Endothelial cell of umbilical vein (primary cell): ENCODE results near the gene CCDC107. TPM values are rescaled to one million over a fixed set of nuclear protein-coding genes. Genes with fewer than 3 reads are reported as not detected.

Experiments
- BruUV-seq: library from RNA; stranded (reverse); fragments of 400-500 nt; replicated peaks from 2 replicates; lab custom pipeline; 2021; lab: Mats Ljungman, UMichigan
- CTCF ChIA-PET: fragments of 300-600, 350-600 bp; sonication (Branson Sonifier 250); formaldehyde crosslinking; loops from one replicate; lab custom pipeline; 2021; ENCODE audit warnings: antibody characterized with exemption, inconsistent platforms; lab: Charles Lee
- POLR2A ChIA-PET: fragments of 300-600, 350-600 bp; sonication (Branson Sonifier 250); formaldehyde crosslinking; loops from one replicate; lab custom pipeline; 2021; ENCODE audit warnings: antibody characterized with exemption, inconsistent platforms; lab: Charles Lee
- DNase-seq: peaks from one replicate; pipeline ENCODE4 v3.0.0-alpha.2; 2011; ENCODE audit warnings: low read depth, low spot score
- FAIRE-seq: peaks from 2 replicates; lab custom pipeline; 2011; peaks lifted over from hg19 to GRCh38; lab: Jason Lieb, UNC
- H2AFZ ChIP-seq: 2 replicates; pipeline ENCODE4 v1.6.0; 2012; ENCODE audit warnings: low read depth, low read length, control low read depth, inconsistent platforms
- H3K27ac ChIP-seq: 2 replicates; pipeline ENCODE4 v1.5.1; 2011; ENCODE audit warnings: low read depth, mild to moderate bottlenecking, control low read depth, low read length, moderate library complexity; ENCODE audit not compliant: insufficient read depth
- H3K27me3 ChIP-seq, 2 experiments: 2 replicates each; pipeline versions ENCODE4 v1.6.0 to v1.6.1; 2011; ENCODE audit warnings: low read length in 2 of 2, mixed read lengths in 1 of 2; ENCODE audit not compliant: control insufficient read depth in 2 of 2, insufficient read depth in 2 of 2
- H3K36me3 ChIP-seq, 2 experiments: 2 replicates in 1 of 2; 3 replicates in 1 of 2; pipeline ENCODE4 v1.5.1; 2011; ENCODE audit warnings: low read length in 2 of 2, mild to moderate bottlenecking in 1 of 2, moderate library complexity in 1 of 2; ENCODE audit not compliant: control insufficient read depth in 2 of 2, insufficient read depth in 2 of 2; ENCODE audit errors: extremely low read depth in 1 of 2
- H3K4me1 ChIP-seq: 3 replicates; pipeline ENCODE4 v1.5.1; 2011; ENCODE audit warnings: mild to moderate bottlenecking, low read length; ENCODE audit not compliant: control insufficient read depth, insufficient read depth; ENCODE audit errors: extremely low read depth
- H3K4me2 ChIP-seq: 2 replicates; pipeline ENCODE4 v1.6.1; 2011; ENCODE audit warnings: low read length, control low read depth, mixed read lengths; ENCODE audit not compliant: insufficient read depth
- H3K4me3 ChIP-seq, 3 experiments: fragments of 200-600 bp in 1 of 3; sonication (generic), shearing (Covaris generic) in 1 of 3; replicated peaks in 1 of 3; 2 replicates each; pipeline ENCODE4 v1.5.1; 2011 to 2016; ENCODE audit warnings: control low read depth in 3 of 3, low read length in 3 of 3, mild to moderate bottlenecking in 2 of 3, inconsistent platforms in 1 of 3, low read depth in 1 of 3, moderate library complexity in 1 of 3; ENCODE audit not compliant: insufficient read depth in 1 of 3
- H3K79me2 ChIP-seq: 2 replicates; pipeline ENCODE4 v1.6.0; 2012; ENCODE audit warnings: low read length, inconsistent platforms; ENCODE audit not compliant: control insufficient read depth, insufficient read depth
- H3K9ac ChIP-seq: replicated peaks from 2 replicates; pipeline ENCODE3; 2011; ENCODE audit warnings: low read length, control low read depth; ENCODE audit not compliant: insufficient read depth; ENCODE audit errors: extremely low read depth
- H3K9me1 ChIP-seq: replicated peaks from 3 replicates; pipeline ENCODE4 v1.6.0; 2011; ENCODE audit warnings: mild to moderate bottlenecking, low read length; ENCODE audit not compliant: control insufficient read depth, insufficient read depth; ENCODE audit errors: extremely low read depth
- H3K9me3 ChIP-seq: replicated peaks from 2 replicates; pipeline ENCODE4 v1.5.1; 2012; ENCODE audit warnings: low read length, inconsistent platforms; ENCODE audit not compliant: control insufficient read depth, insufficient read depth
- H4K20me1 ChIP-seq: replicated peaks from 2 replicates; pipeline ENCODE3; 2011; ENCODE audit warnings: mild to moderate bottlenecking, low read length; ENCODE audit not compliant: control insufficient read depth, insufficient read depth; ENCODE audit errors: extremely low read depth
- EZH2 ChIP-seq: IDR thresholded peaks from 2 replicates; pipeline ENCODE4 v1.6.1; 2012; ENCODE audit warnings: borderline replicate concordance, low read depth, mild to moderate bottlenecking, moderate library complexity, low read length, inconsistent platforms; ENCODE audit not compliant: severe bottlenecking
- FOS ChIP-seq: IDR thresholded peaks from 2 replicates; pipeline ENCODE4 v1.6.1; 2011; ENCODE audit warnings: mild to moderate bottlenecking, low read length, moderate library complexity, borderline replicate concordance; ENCODE audit not compliant: insufficient read depth
- GATA2 ChIP-seq: IDR thresholded peaks from 2 replicates; pipeline ENCODE4 v1.7.0; 2011; ENCODE audit warnings: low read depth, mild to moderate bottlenecking, moderate library complexity, mixed read lengths, low read length; ENCODE audit not compliant: insufficient read length, insufficient read depth
- JUN ChIP-seq: IDR thresholded peaks from 2 replicates; pipeline ENCODE4 v1.6.1; 2011; ENCODE audit warnings: borderline replicate concordance, low read depth; ENCODE audit not compliant: insufficient read length, insufficient read depth
- MAX ChIP-seq: IDR thresholded peaks from 2 replicates; pipeline ENCODE4 v1.6.1; 2011; ENCODE audit not compliant: insufficient read depth, insufficient read length
- MYC ChIP-seq: IDR thresholded peaks from one replicate; pipeline ENCODE4 v1.6.1; 2011; ENCODE audit warnings: mild to moderate bottlenecking, low read depth, low read length
- POLR2A ChIP-seq: IDR thresholded peaks from 2 replicates; pipeline ENCODE4 v1.6.1; 2012; ENCODE audit warnings: low read depth, mild to moderate bottlenecking, control low read depth, low read length
- POLR2AphosphoS5 ChIP-seq: IDR thresholded peaks from 2 replicates; pipeline ENCODE4 v1.6.1; 2012; ENCODE audit warnings: low read depth, mild to moderate bottlenecking, control low read depth, low read length, moderate library complexity; ENCODE audit not compliant: insufficient read depth
- dilution Hi-C: fragments of 300-500 bp; cut with MboI; formaldehyde crosslinking; loops from one replicate; pipeline ENCODE4 v1.15.0; 2019; ENCODE audit warnings: low sequenced_read_pairs; ENCODE audit not compliant: extremely low pct_ligation_motif_present
- intact Hi-C: fragments of 100-400 bp; cut with micrococcal nuclease; formaldehyde crosslinking; loops from one replicate; pipeline ENCODE4 v1.10.0; 2022
- polyA plus RNA-seq, 4 experiments: library from polyadenylated mRNA; depleted of rRNA in 3 of 4; stranded (reverse) in 3 of 4; unstranded in 1 of 4; fragments of >200 nt; gene quantifications; 2 replicates each; pipeline versions ENCODE4 v1.2.1 to v1.2.3, GENCODE V29; 2011 to 2012; ENCODE audit warnings: missing spikeins in 1 of 4
- total RNA-seq: library from RNA; stranded (reverse); gene quantifications from 2 replicates; pipeline ENCODE4 v1.2.3, GENCODE V29; 2021
- TF ChIP-seq, protein P1 (sequence below), 2 donors: IDR thresholded peaks; 1 replicate in 1 of 2; 2 replicates in 1 of 2; pipeline ENCODE4 v1.5.1; 2011; ENCODE audit warnings: low read length in 2 of 2, mild to moderate bottlenecking in 2 of 2, moderate library complexity in 2 of 2, control low read depth in 1 of 2, inconsistent platforms in 1 of 2, low read depth in 1 of 2; ENCODE audit not compliant: insufficient read depth in 1 of 2; ENCODE audit errors: extremely low read depth in 1 of 2

Gene CCDC107
- total and polyA plus RNA-seq, 2 donors (not counting 3 experiments of a cell fraction or from before 2014, with no cell fraction given): 13.2 to 16.0 TPM

- Histone ChIP-seq H3K9me1 (no peaks in the 10 kb centered on the region), H3K9ac (no peak overlapping the region), H4K20me1 (no peaks in the 10 kb centered on the region), H3K9me3 (no peaks in the 10 kb centered on the region), H3K79me2 (no peaks in the 10 kb centered on the region), H3K4me2 (no peak overlapping the region), H3K27ac (no peak overlapping the region), H3K4me3 (no peak overlapping the region), H2AFZ (no peak overlapping the region), H3K36me3 (no peaks in the 10 kb centered on the region), H3K27me3 (peaks cover 0 to 5% of the 10 kb centered on the region in 2 experiments), H3K4me1 (no peaks in the 10 kb centered on the region)
- TF ChIP-seq EZH2: no peak
- no peak for TF ChIP-seq JUN
- no peak for TF ChIP-seq POLR2AphosphoS5
- TF ChIP-seq GATA2: no peak
- TF ChIP-seq MYC: no peak
- no peak for TF ChIP-seq MAX
- TF ChIP-seq FOS: no peak
- TF ChIP-seq POLR2A: no peak
- TF ChIP-seq, protein P1, sequence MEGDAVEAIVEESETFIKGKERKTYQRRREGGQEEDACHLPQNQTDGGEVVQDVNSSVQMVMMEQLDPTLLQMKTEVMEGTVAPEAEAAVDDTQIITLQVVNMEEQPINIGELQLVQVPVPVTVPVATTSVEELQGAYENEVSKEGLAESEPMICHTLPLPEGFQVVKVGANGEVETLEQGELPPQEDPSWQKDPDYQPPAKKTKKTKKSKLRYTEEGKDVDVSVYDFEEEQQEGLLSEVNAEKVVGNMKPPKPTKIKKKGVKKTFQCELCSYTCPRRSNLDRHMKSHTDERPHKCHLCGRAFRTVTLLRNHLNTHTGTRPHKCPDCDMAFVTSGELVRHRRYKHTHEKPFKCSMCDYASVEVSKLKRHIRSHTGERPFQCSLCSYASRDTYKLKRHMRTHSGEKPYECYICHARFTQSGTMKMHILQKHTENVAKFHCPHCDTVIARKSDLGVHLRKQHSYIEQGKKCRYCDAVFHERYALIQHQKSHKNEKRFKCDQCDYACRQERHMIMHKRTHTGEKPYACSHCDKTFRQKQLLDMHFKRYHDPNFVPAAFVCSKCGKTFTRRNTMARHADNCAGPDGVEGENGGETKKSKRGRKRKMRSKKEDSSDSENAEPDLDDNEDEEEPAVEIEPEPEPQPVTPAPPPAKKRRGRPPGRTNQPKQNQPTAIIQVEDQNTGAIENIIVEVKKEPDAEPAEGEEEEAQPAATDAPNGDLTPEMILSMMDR (IDR thresholded peaks at IDR 0.05; ENCODE audit: extremely low read depth in 1 of 2, insufficient read depth in 1 of 2, low read depth in 1 of 2, low read length in 2 of 2): no peak
- no peak for DNase-seq
- POLR2A ChIA-PET: no interaction called here
- CTCF ChIA-PET: interaction anchor here (0.9 to 4.4 kb wide), 3 partner anchors 8 to 30 kb away, joined by 3 to 36 read pairs (median 4); no protein-coding TSS in a partner anchor
- intact Hi-C loops (no loop called here), dilution Hi-C loops (no loop called here)
- no TSS peak for BruUV-seq
- FAIRE-seq: no peak
Observed at GRCh38 chr9:35627575-35627974, 30.5 kb upstream of the CCDC107 start.
